MM.1S (cell line): ENCODE results near the gene CDCA5.

ENCODE experiments used
- DNase-seq: peaks from one replicate; pipeline ENCODE4 v3.0.0-alpha.2; 2015
- H2AFZ ChIP-seq: fragments of 300-600 bp; sonication (generic); 2 replicates; pipeline ENCODE4 v1.6.0; 2016; ENCODE audit warnings: antibody characterized with exemption, low read length
- H3F3A ChIP-seq: fragments of 300-600 bp; sonication (generic); 2 replicates; pipeline ENCODE4 v1.6.1; 2016; ENCODE audit warnings: mild to moderate bottlenecking, antibody characterized with exemption, low read length, moderate library complexity, mixed read lengths; ENCODE audit not compliant: insufficient read depth
- H3K27ac ChIP-seq: fragments of 300-600 bp; sonication (generic); 2 replicates; pipeline ENCODE4 v1.5.1; 2016; ENCODE audit warnings: mild to moderate bottlenecking, low read length
- H3K27me3 ChIP-seq: fragments of 300-600 bp; sonication (generic); replicated peaks from 2 replicates; pipeline ENCODE4 v1.6.0; 2016; ENCODE audit warnings: low read length; ENCODE audit not compliant: insufficient read depth
- H3K36me3 ChIP-seq: fragments of 300-600 bp; sonication (generic); replicated peaks from 2 replicates; pipeline ENCODE4 v1.6.1; 2016; ENCODE audit warnings: mild to moderate bottlenecking, low read length, mixed read lengths; ENCODE audit not compliant: insufficient read depth
- H3K4me1 ChIP-seq: fragments of 300-600 bp; sonication (generic); 2 replicates; pipeline ENCODE4 v1.6.1; 2016; ENCODE audit warnings: low read length, mixed read lengths
- H3K4me2 ChIP-seq: fragments of 300-600 bp; sonication (generic); 2 replicates; pipeline ENCODE4 v1.6.0; 2016; ENCODE audit warnings: low read depth, low read length
- H3K4me3 ChIP-seq: fragments of 300-600 bp; sonication (generic); 2 replicates; pipeline ENCODE4 v1.5.1; 2016; ENCODE audit warnings: low read length, mixed read lengths
- H3K79me2 ChIP-seq: fragments of 300-600 bp; sonication (generic); 2 replicates; pipeline ENCODE4 v1.6.1; 2016; ENCODE audit warnings: mixed run types, low read length, mixed read lengths
- H3K9ac ChIP-seq: fragments of 300-600 bp; sonication (generic); 2 replicates; pipeline ENCODE4 v1.6.1; 2016; ENCODE audit warnings: low read length, mixed read lengths
- H3K9me2 ChIP-seq: fragments of 300-600 bp; sonication (generic); replicated peaks from 2 replicates; pipeline ENCODE4 v1.6.1; 2016; ENCODE audit warnings: mild to moderate bottlenecking, low read length, mixed read lengths; ENCODE audit not compliant: insufficient read depth
- H3K9me3 ChIP-seq: fragments of 300-600 bp; sonication (generic); replicated peaks from 2 replicates; pipeline ENCODE4 v1.6.1; 2016; ENCODE audit warnings: mild to moderate bottlenecking, low read length, mixed read lengths; ENCODE audit not compliant: insufficient read depth
- H4K20me1 ChIP-seq: fragments of 300-600 bp; sonication (generic); 2 replicates; pipeline ENCODE4 v1.6.1; 2016; ENCODE audit warnings: mild to moderate bottlenecking, low read length, moderate library complexity, mixed read lengths; ENCODE audit not compliant: insufficient read depth
- EZH2 ChIP-seq: fragments of 300-600 bp; sonication (generic); optimal IDR thresholded peaks from 2 replicates; pipeline ENCODE3; 2017; ENCODE audit warnings: low read depth, mild to moderate bottlenecking, antibody characterized with exemption, low read length, mixed read lengths
- EZH2phosphoT487 ChIP-seq: fragments of 300-600 bp; sonication (generic); IDR thresholded peaks from 2 replicates; pipeline ENCODE4 v1.6.1; 2018; ENCODE audit warnings: antibody characterized with exemption, low read length
- TF ChIP-seq, protein P1 (sequence below): fragments of 300-600 bp; sonication (generic); IDR thresholded peaks from 2 replicates; pipeline ENCODE4 v1.5.1; 2016; ENCODE audit warnings: antibody characterized with exemption, low read length, mixed read lengths

Gene CDCA5

DNA sequence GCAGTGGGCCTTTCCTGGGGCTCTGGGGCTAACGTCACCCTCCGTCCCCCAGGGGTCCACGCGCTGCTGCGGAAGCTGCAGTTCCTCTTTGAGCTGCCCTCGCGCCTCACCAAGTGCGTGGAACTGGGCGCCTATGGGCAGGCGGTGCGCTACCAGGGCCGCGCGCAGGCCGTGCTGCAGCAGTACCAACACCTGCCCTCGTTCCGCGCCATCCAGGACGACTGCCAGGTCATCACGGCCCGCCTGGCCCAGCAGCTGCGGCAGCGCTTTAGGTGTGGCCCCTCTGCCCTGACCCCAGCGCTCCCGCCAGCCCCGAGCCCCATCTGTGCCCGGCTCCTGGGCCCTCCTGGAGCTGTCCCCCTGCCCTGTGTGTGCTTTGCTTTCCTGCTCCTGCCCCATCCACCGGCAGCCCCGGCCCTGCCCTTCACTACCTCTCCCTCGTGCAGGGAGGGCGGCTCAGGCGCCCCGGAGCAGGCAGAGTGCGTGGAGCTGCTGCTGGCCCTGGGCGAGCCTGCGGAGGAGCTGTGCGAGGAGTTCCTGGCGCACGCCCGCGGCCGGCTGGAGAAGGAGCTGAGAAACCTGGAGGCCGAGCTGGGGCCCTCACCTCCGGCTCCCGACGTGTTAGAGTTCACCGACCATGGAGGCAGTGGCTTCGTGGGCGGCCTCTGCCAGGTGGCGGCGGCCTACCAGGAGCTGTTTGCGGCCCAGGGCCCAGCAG lies 24.1 kb upstream of the CDCA5 start:
- H3K9ac ChIP-seq = no peak overlapping the region
- no peak overlapping the region for H3K4me3 ChIP-seq
- H3K36me3 ChIP-seq = no peaks in the 10 kb centered on the region
- TF ChIP-seq EZH2 (no peak), EZH2phosphoT487 (no peak)
- TF ChIP-seq, protein P1, sequence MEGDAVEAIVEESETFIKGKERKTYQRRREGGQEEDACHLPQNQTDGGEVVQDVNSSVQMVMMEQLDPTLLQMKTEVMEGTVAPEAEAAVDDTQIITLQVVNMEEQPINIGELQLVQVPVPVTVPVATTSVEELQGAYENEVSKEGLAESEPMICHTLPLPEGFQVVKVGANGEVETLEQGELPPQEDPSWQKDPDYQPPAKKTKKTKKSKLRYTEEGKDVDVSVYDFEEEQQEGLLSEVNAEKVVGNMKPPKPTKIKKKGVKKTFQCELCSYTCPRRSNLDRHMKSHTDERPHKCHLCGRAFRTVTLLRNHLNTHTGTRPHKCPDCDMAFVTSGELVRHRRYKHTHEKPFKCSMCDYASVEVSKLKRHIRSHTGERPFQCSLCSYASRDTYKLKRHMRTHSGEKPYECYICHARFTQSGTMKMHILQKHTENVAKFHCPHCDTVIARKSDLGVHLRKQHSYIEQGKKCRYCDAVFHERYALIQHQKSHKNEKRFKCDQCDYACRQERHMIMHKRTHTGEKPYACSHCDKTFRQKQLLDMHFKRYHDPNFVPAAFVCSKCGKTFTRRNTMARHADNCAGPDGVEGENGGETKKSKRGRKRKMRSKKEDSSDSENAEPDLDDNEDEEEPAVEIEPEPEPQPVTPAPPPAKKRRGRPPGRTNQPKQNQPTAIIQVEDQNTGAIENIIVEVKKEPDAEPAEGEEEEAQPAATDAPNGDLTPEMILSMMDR = no peak
- peaks cover 13% of the 10 kb centered on the region for H3K4me1 ChIP-seq
- no peaks in the 10 kb centered on the region for H4K20me1 ChIP-seq
- no peaks in the 10 kb centered on the region for H3K9me3 ChIP-seq
- H2AFZ ChIP-seq = no peak overlapping the region
- no peaks in the 10 kb centered on the region for H3K27me3 ChIP-seq
- H3K79me2 ChIP-seq = peaks cover 35% of the 10 kb centered on the region
- no peak for DNase-seq
- H3K9me2 ChIP-seq = no peaks in the 10 kb centered on the region
- H3K4me2 ChIP-seq = no peak overlapping the region
- H3F3A ChIP-seq = peaks cover 13% of the 10 kb centered on the region
- H3K27ac ChIP-seq = no peak overlapping the region

DNA sequence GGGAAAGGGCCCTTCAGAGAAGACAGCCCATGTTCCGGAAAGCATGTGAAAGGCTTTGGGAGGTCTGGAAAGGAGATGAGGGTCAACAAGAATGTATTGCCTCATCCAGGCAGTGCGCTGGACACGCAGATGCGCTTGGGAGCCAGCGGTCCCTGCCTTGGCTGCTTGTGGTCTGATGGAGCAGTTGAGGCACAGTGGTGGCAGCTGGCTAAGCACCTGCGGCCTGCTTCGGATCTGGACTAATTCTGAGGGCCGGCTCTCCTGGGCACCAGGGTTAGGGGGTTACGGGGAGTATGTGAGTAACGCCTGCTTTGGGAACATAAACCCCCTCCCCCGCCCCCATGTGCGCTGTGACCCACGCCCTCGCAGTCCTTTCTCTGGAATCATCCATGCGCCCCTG lies 23.2 kb upstream of the CDCA5 start:
- TF ChIP-seq EZH2 (no peak), EZH2phosphoT487 (no peak)
- TF ChIP-seq, protein P1 = no peak
- no peaks in the 10 kb centered on the region for H4K20me1 ChIP-seq
- H3K9me2 ChIP-seq = no peaks in the 10 kb centered on the region
- no peaks in the 10 kb centered on the region for H3K27me3 ChIP-seq
- H3F3A ChIP-seq = peaks cover 13% of the 10 kb centered on the region
- peaks cover 12% of the 10 kb centered on the region for H3K4me1 ChIP-seq
- no peaks in the 10 kb centered on the region for H3K9me3 ChIP-seq
- H3K36me3 ChIP-seq = no peaks in the 10 kb centered on the region
- H3K79me2 ChIP-seq = peaks cover 44% of the 10 kb centered on the region
- no peak overlapping the region for H3K9ac ChIP-seq
- no peak overlapping the region for H3K4me3 ChIP-seq
- H3K4me2 ChIP-seq = no peak overlapping the region
- H2AFZ ChIP-seq = no peak overlapping the region
- no peak for DNase-seq
- no peak overlapping the region for H3K27ac ChIP-seq

DNA sequence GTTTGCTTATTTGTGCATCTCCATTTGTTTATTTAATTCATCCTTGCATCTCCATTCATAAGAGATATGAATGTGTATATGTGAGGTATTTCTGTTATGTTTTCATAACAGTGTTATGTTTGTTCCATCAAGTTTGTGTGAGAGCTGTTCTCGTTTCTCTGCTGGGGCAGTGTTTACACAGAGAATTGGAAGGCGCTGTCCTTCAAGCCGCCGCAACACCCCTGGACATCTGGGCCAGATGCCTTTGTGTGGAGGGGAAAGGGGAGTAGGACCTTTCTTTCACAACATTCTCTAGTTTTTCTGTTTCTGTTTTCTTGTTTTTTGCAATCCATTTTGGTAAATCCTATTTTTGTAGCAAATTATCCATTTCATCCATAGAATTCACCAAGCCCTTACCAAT lies 20.8 kb upstream of the CDCA5 start:
- Histone ChIP-seq H3K36me3 (no peaks in the 10 kb centered on the region), H3K4me1 (no peaks in the 10 kb centered on the region), H4K20me1 (no peaks in the 10 kb centered on the region), H2AFZ (no peak overlapping the region), H3K9me2 (no peaks in the 10 kb centered on the region), H3K27me3 (no peaks in the 10 kb centered on the region), H3K4me2 (no peak overlapping the region), H3F3A (peaks cover 2% of the 10 kb centered on the region), H3K9me3 (no peaks in the 10 kb centered on the region), H3K79me2 (peaks cover 61% of the 10 kb centered on the region), H3K9ac (no peak overlapping the region), H3K4me3 (no peak overlapping the region), H3K27ac (no peak overlapping the region)
- TF ChIP-seq, protein P1 = no peak
- TF ChIP-seq EZH2 = no peak
- no peak for TF ChIP-seq EZH2phosphoT487
- no peak for DNase-seq
